Ramos (cell line): ENCODE data around the gene ALG12.
"Not testable (repeated sequence)": the region's sequence is repeated elsewhere in the genome, so short reads cannot be mapped to it uniquely, and the experiment has no call there.

Experiments
- in situ Hi-C: fragments of 300-500 bp; cut with MboI; formaldehyde crosslinking; loops from one replicate; pipeline ENCODE4 v1.14.3; 2022; ENCODE audit warnings: low sequenced_read_pairs; ENCODE audit not compliant: unreplicated experiment

ALG12 gene

GRCh38 chr22:49947296-49947622 lies 29.0 kb upstream of the ALG12 start:
- in situ Hi-C loops: no loop called here

GRCh38 chr22:49946612-49947295 lies 28.5 kb upstream of the ALG12 start:
- in situ Hi-C loops: no loop called here

GRCh38 chr22:49945042-49945794 lies 27.0 kb upstream of the ALG12 start:
- in situ Hi-C loops: not testable (repeated sequence)

- in situ Hi-C loops: no loop called here
Observed at GRCh38 chr22:49944399-49944891, 26.2 kb upstream of the ALG12 start.

GRCh38 chr22:49943771-49944398 lies 25.6 kb upstream of the ALG12 start:
- in situ Hi-C loops: no loop called here

GRCh38 chr22:49943405-49943765 lies 25.1 kb upstream of the ALG12 start:
- in situ Hi-C loops: no loop called here

DNA sequence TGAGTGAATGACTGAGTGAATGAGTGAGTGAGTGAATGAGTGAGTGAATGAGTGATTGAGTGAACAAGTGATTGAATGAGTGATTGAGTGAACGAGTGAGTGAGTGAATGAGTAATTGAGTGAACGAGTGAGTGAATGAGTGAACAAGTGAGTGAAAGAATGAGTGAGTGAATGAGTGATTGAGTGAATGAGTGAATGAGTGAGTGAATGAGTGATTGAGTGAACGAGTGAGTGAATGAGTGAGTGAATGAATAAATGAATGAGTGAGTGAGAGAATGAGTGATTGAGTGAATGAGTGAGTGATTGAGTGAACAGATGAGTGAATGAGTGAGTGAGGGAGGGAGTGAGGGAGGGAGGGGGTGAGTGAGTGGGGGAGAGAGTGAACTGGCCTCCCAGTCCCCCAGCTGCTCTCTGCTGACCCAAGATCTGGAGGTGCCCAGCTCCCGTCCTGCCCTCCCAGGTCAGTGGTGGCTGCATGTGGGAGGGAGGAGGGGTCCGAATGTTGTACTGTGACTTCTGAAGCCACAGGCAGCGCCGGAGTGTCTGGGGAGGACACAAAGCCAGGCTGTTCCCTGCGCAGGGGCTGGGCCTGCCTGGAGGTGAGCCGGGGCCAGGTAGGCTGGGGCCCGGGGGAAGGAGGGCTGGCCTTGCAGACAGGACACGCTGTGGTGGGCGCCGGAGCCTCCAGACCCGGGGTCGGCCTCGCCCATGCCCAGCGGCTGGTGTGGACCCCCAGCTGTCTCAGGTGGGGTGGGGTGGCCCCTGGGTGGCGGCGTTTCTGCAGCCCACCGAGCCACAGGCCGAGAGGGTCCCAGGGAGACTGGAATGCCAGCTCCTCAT lies 24.5 kb upstream of the ALG12 start:
- in situ Hi-C loops: no loop called here

- in situ Hi-C loops: no loop called here
Observed at GRCh38 chr22:49941507-49942316, 23.5 kb upstream of the ALG12 start.

GRCh38 chr22:49938565-49939136 lies 20.4 kb upstream of the ALG12 start:
- in situ Hi-C loops: no loop called here

DNA sequence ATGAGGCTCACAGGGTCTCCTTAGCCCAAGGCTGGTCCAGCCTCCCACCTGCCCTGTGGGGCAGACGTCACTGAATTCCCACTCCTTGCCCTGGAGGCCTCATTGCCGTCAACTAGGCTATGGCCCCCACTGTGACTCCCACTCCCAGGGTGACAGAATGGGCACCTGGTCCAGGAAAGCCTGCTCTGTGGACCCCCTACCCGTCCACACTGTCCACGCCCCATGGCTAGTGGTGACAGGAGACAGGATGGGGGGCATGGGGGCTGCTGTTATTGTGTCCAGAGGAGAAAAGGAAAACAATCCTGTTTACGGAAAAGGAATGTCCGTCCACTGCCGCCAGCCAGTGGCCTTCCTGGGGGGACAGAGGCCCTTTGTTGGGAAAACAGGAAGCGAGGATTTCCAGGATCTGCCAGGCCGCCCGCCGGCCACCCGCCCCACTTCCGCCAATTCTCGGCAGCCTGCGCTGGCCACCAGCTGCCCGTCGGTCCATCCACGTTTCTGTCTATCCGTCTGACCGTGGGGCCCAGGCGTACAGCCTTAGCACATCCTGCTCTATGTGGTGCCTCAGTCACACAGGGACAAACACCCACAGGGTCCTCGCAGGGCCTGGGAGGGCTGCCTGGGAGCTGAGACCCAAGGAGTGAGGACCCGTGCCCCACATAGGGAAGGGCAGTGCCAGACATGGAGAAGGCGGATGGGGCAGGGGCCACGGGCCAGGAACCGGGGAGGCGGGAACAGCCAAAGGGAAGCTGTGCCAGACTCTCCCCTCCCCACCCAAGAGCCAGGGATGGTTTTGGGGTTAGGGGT lies 19.7 kb upstream of the ALG12 start:
- in situ Hi-C loops: no loop called here

GRCh38 chr22:49936973-49937757 lies 18.9 kb upstream of the ALG12 start:
- in situ Hi-C loops: no loop called here

DNA sequence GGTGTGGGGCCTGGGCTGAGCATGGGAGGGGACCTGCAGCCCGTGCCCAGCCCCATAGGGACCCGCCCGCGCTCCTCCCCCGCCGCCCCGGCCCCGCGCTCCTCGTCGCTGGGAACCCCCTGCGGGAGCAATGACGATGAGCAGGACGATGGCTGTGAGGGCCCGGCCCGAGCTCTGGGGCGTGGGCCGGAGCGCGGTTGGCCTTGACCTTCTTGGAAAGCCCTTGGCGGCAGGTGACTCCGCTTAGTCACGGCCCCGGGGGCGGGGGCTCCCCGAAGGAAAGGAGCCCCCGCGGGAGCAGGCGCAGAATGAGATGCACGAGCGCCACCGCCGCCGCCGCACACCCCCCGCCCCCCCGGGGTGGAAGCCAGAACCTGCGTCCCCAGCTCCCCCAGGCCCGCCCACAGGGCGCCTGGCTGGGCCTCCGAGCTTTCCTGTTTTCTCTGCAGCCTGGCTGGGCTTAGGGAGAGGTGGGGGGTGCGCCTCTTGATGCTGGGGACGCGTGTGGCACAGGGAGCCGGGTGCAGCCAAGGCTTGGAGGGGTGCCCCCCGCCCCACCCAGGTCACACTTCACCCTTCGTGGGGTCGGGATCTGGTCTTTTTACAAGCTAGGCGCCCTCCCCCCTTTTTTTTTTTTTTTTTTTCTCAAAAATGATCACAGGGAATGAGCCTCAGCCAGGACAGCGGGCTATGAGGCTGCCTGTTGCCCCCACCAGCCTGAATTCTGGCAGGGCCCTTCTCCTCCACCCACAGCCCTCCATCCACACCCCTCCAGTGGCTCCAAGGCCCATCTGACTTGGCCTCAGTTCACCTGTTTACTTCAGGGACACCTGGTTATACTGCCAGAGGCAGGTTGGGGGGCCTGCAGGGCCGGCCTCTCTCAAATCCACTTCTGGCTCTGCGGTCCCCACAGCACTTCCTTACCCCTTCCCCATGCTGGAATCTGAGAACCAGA lies 18.1 kb upstream of the ALG12 start:
- in situ Hi-C loops: no loop called here

- in situ Hi-C loops: no loop called here
Observed at GRCh38 chr22:49935561-49935960, 17.3 kb upstream of the ALG12 start.

- in situ Hi-C loops: loop anchor here (5.0 kb wide), 2 partner anchors 97 to 277 kb away; no protein-coding TSS in a partner anchor
Observed at GRCh38 chr22:49934891-49935557, 16.8 kb upstream of the ALG12 start.

DNA sequence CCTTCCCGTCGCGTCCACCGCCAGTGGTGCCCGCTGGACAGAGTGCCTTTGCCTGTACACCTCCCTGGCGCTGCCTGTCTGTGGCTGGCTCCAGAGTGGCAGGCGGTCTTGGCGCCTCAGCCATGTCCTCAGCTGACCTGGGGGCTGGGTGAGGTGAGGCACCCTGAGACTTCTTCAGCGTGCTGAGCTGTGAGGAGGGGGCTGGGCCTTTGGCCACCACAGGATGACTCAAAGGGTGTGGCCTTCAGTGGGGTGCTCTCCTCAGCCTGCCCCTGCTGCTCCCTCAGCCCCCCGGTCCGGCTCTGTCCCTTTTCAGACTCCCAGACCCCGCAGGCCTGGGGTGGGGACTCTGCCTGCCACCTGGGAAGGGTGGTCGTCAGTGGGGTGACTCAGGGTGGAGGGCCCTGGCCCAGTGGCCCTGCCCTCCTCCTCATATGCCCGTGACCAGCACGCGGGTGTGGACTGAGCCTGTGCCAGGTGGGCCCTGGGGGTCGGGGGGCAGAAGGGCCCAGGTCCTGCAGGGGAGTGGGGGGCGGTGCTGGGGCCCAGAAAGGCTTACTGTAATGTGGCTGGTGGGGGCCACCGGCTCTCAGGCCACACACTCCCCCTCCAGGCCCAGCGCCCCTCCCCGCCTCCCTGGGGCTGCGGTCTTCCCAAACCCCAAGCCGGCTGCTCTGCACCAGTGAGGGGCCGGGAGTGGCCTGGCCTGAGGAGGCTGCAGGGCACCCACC lies 16.1 kb upstream of the ALG12 start:
- in situ Hi-C loops: loop anchor here (5.0 kb wide), 2 partner anchors 98 to 278 kb away; no protein-coding TSS in a partner anchor
